ENCODE results near the gene PLA2G4F. TPM values are rescaled to one million over a fixed set of nuclear protein-coding genes. Genes with fewer than 3 reads are reported as not detected.

Gene PLA2G4F
- total RNA-seq, 1 experiment from 2014 or later, result 0.05 TPM

- Histone ChIP-seq H3K27me3 (ENCODE audit: insufficient read depth, low read length) (no peaks in the 10 kb centered on the region; the same call in 1 of the 2 replicates), H3K9me3 (ENCODE audit: control insufficient read depth in 1 of 2, insufficient read depth in 1 of 2, low read depth in 1 of 2, low read length in 2 of 2) (no peaks in the 10 kb centered on the region), H2AFZ (ENCODE audit: low read depth, low read length, poor library complexity, severe bottlenecking) (no peak overlapping the region), H3K36me3 (ENCODE audit: control insufficient read depth in 1 of 2, insufficient read depth in 2 of 2, low read length in 2 of 2) (no peaks in the 10 kb centered on the region), H3K27ac (ENCODE audit: low read depth, low read length) (no peak overlapping the region), H3K4me2 (ENCODE audit: low read length) (no peak overlapping the region), H3K4me3 (replicated peaks in 1 of 2; ENCODE audit: low read depth in 1 of 2, low read length in 2 of 2) (no peak overlapping the region), H3K4me1 (ENCODE audit: control insufficient read depth in 1 of 2, insufficient read depth in 2 of 2, low read length in 2 of 2) (no peaks in the 10 kb centered on the region), H3K9ac (ENCODE audit: low read length) (no peak overlapping the region), H3K9me2 (ENCODE audit: insufficient read depth) (no peaks in the 10 kb centered on the region), H4K20me1 (ENCODE audit: insufficient read depth) (no peaks in the 10 kb centered on the region), H3K79me2 (ENCODE audit: insufficient read depth, low read length) (no peaks in the 10 kb centered on the region)
- intact Hi-C loops (cut with micrococcal nuclease), result no loop called here
- ChIA-PET CTCF (interaction anchor here (0.8 kb wide), 1 partner anchor 11 kb away, joined by 3 read pairs; no protein-coding TSS in a partner anchor), RAD21 (ENCODE audit: low non-redundant PET in 1 of 2, low total read pairs in 2 of 2, uncharacterized antibody in 2 of 2, unreplicated experiment in 2 of 2) (no interaction called here), POLR2A (no interaction called here)
- BruUV-seq (replicated peaks), result no TSS peak
- TF ChIP-seq SRF (IDR thresholded peaks at IDR 0.05; ENCODE audit: low read depth) (no peak), CEBPB (IDR thresholded peaks at IDR 0.05; ENCODE audit: low read depth) (no peak), SP1 (IDR thresholded peaks at IDR 0.05; ENCODE audit: low read depth) (no peak), RAD21 (IDR thresholded peaks at IDR 0.05; ENCODE audit: low read depth) (no peak), TCF7L2 (IDR thresholded peaks at IDR 0.05; ENCODE audit: borderline replicate concordance, extremely low read depth, insufficient read depth, insufficient read length) (no peak), ZBTB33 (IDR thresholded peaks at IDR 0.05; ENCODE audit: extremely low read depth, insufficient replicate concordance, low read length) (no peak), EZH2phosphoT487 (IDR thresholded peaks at IDR 0.05; ENCODE audit: borderline replicate concordance) (no peak), YY1 (IDR thresholded peaks at IDR 0.05; ENCODE audit: extremely low read depth, insufficient replicate concordance, low read depth, low read length) (no peak), CBX3 (IDR thresholded peaks at IDR 0.05; ENCODE audit: low read depth) (no peak), REST (IDR thresholded peaks at IDR 0.05; ENCODE audit: low read depth) (no peak), EGR1 (IDR thresholded peaks at IDR 0.05; ENCODE audit: low read depth) (no peak), POLR2AphosphoS5 (IDR thresholded peaks at IDR 0.05; ENCODE audit: low read depth, low read length) (no peak), ZNF274 (IDR thresholded peaks at IDR 0.05; ENCODE audit: low read depth, low read length) (no peak), POLR2A (IDR thresholded peaks at IDR 0.05; ENCODE audit: borderline replicate concordance, extremely low read depth, insufficient read depth, insufficient read length) (no peak), FOSL1 (IDR thresholded peaks at IDR 0.05; ENCODE audit: low read depth) (no peak), JUND (IDR thresholded peaks at IDR 0.05) (no peak), MAX (IDR thresholded peaks at IDR 0.05) (no peak)
- TF ChIP-seq, protein P1, sequence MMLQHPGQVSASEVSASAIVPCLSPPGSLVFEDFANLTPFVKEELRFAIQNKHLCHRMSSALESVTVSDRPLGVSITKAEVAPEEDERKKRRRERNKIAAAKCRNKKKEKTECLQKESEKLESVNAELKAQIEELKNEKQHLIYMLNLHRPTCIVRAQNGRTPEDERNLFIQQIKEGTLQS (IDR thresholded peaks at IDR 0.05), result no peak
- TF ChIP-seq, protein P2, sequence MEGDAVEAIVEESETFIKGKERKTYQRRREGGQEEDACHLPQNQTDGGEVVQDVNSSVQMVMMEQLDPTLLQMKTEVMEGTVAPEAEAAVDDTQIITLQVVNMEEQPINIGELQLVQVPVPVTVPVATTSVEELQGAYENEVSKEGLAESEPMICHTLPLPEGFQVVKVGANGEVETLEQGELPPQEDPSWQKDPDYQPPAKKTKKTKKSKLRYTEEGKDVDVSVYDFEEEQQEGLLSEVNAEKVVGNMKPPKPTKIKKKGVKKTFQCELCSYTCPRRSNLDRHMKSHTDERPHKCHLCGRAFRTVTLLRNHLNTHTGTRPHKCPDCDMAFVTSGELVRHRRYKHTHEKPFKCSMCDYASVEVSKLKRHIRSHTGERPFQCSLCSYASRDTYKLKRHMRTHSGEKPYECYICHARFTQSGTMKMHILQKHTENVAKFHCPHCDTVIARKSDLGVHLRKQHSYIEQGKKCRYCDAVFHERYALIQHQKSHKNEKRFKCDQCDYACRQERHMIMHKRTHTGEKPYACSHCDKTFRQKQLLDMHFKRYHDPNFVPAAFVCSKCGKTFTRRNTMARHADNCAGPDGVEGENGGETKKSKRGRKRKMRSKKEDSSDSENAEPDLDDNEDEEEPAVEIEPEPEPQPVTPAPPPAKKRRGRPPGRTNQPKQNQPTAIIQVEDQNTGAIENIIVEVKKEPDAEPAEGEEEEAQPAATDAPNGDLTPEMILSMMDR (IDR thresholded peaks at IDR 0.05 in 2 of 3, conservative IDR thresholded peaks at IDR 0.05 in 1 of 3; ENCODE audit: borderline replicate concordance in 1 of 3, insufficient read depth in 1 of 3, low read depth in 2 of 3, low read length in 2 of 3), result no peak
- DNase-seq (ENCODE audit: low read depth, low spot score) (no peak), ATAC-seq (no peak)
Measured at GRCh38 chr15:42144841-42145375, 11.5 kb downstream of the PLA2G4F start.

Data from HCT116 (cell line).